ENCODE measurements around the gene PRRC2C. TPM values are rescaled to one million over a fixed set of nuclear protein-coding genes. Genes with fewer than 3 reads are reported as not detected.
"Not testable (repeated sequence)": the region's sequence is repeated elsewhere in the genome, so short reads cannot be mapped to it uniquely, and the experiment has no call there.

PRRC2C gene
- total RNA-seq, 1 donor from 2014 or later: 30.8 TPM

GRCh38 chr1:171500304-171500703 is 15.0 kb downstream of the PRRC2C start:
- no peak for DNase-seq (ENCODE audit: low spot score)

- no peak for DNase-seq (ENCODE audit: low spot score)
Observed at GRCh38 chr1:171500803-171501202, 15.5 kb downstream of the PRRC2C start.

- no peak for DNase-seq (ENCODE audit: low spot score)
Observed at GRCh38 chr1:171501305-171502024, 16.1 kb downstream of the PRRC2C start.

GRCh38 chr1:171506525-171507304 is 21.4 kb downstream of the PRRC2C start:
- no peak for DNase-seq (ENCODE audit: low spot score)

- DNase-seq (ENCODE audit: low spot score): no peak
Observed at GRCh38 chr1:171507435-171507834, 22.1 kb downstream of the PRRC2C start.

- DNase-seq (ENCODE audit: low spot score): no peak
Observed at GRCh38 chr1:171509191-171509590, 23.9 kb downstream of the PRRC2C start.

GRCh38 chr1:171513743-171514142 is 28.4 kb downstream of the PRRC2C start:
- no peak for DNase-seq (ENCODE audit: low spot score)

GRCh38 chr1:171515299-171515698 is 30.0 kb downstream of the PRRC2C start:
- DNase-seq (ENCODE audit: low spot score): no peak

GRCh38 chr1:171515741-171516140 is 30.4 kb downstream of the PRRC2C start:
- DNase-seq (ENCODE audit: low spot score): no peak

GRCh38 chr1:171521567-171521966 is 36.2 kb downstream of the PRRC2C start:
- DNase-seq (ENCODE audit: low spot score): no peak

GRCh38 chr1:171530676-171531075 is 45.3 kb downstream of the PRRC2C start:
- DNase-seq (ENCODE audit: low spot score): no peak

GRCh38 chr1:171532520-171532919 is 47.2 kb downstream of the PRRC2C start:
- DNase-seq (ENCODE audit: low spot score): no peak

GRCh38 chr1:171545523-171545922 is 60.2 kb downstream of the PRRC2C start:
- no peak for DNase-seq (ENCODE audit: low spot score)

- DNase-seq (ENCODE audit: low spot score): peak; percentile 58
Observed at GRCh38 chr1:171550050-171550449, 64.7 kb downstream of the PRRC2C start.

- not testable (repeated sequence) for DNase-seq (ENCODE audit: low spot score)
Observed at GRCh38 chr1:171550598-171551100, 65.3 kb downstream of the PRRC2C start.

GRCh38 chr1:171553960-171554359 is 68.6 kb downstream of the PRRC2C start:
- DNase-seq (ENCODE audit: low spot score): not testable (repeated sequence)

- DNase-seq (ENCODE audit: low spot score): no peak
Observed at GRCh38 chr1:171563675-171564074, 78.3 kb downstream of the PRRC2C start.

GRCh38 chr1:171566467-171566866 is 81.1 kb downstream of the PRRC2C start:
- no peak for DNase-seq (ENCODE audit: low spot score)

GRCh38 chr1:171570295-171570694 is 85.0 kb downstream of the PRRC2C start:
- no peak for DNase-seq (ENCODE audit: low spot score)

- no peak for DNase-seq (ENCODE audit: low spot score)
Observed at GRCh38 chr1:171576144-171576543, 90.8 kb downstream of the PRRC2C start.

- no peak for DNase-seq (ENCODE audit: low spot score)
Observed at GRCh38 chr1:171581226-171581625, 95.9 kb downstream of the PRRC2C start.

- DNase-seq (ENCODE audit: low spot score): no peak
Observed at GRCh38 chr1:171581766-171582165, 96.4 kb downstream of the PRRC2C start.

GRCh38 chr1:171582589-171582988 is 97.3 kb downstream of the PRRC2C start:
- DNase-seq (ENCODE audit: low spot score): no peak

Measured in umbilical cord (tissue), 2 donors.